ENCODE data around the gene EEF1AKMT3.

GRCh38 chr12:57823131-57823907 lies 50.9 kb downstream of the EEF1AKMT3 start:
- TF ChIP-seq EZH2 (IDR thresholded peaks at IDR 0.05; ENCODE audit: borderline replicate concordance, low read depth, low read length, severe bottlenecking) = no peak
- TF ChIP-seq CTCF (IDR thresholded peaks at IDR 0.05; ENCODE audit: borderline replicate concordance, extremely low read depth, low read length, poor library complexity, severe bottlenecking) = no peak

All from DND-41 (cell line).